Pulmonary artery endothelial cell (primary cell): ENCODE data around the gene SF3B2. TPM values are rescaled to one million over a fixed set of nuclear protein-coding genes. Genes with fewer than 3 reads are reported as not detected.
"Not testable (repeated sequence)": the region's sequence is repeated elsewhere in the genome, so short reads cannot be mapped to it uniquely, and the experiment has no call there.

ENCODE experiments used
- DNase-seq: peaks from one replicate; pipeline ENCODE4 v3.0.0-alpha.2; 2011; ENCODE audit warnings: low read depth, low spot score
- total RNA-seq: library from RNA; depleted of rRNA; stranded (reverse); fragments of >200 nt; gene quantifications from 2 replicates; pipeline ENCODE4 v1.2.3, GENCODE V29; 2014

The SF3B2 gene
- total RNA-seq, 1 donor from 2014 or later, result 107 TPM

GRCh38 chr11:66015936-66016792 is 36.0 kb upstream of the SF3B2 start:
- no peak for DNase-seq

- no peak for DNase-seq
Observed at GRCh38 chr11:66016793-66017177, 35.4 kb upstream of the SF3B2 start.

- DNase-seq, result no peak
Observed at GRCh38 chr11:66017321-66017720, 34.8 kb upstream of the SF3B2 start.

- no peak for DNase-seq
Observed at GRCh38 chr11:66020212-66020611, 32.0 kb upstream of the SF3B2 start.

- peak; percentile 53 for DNase-seq
Observed at GRCh38 chr11:66020618-66021357, 31.4 kb upstream of the SF3B2 start.

- no peak for DNase-seq
Observed at GRCh38 chr11:66022401-66023185, 29.6 kb upstream of the SF3B2 start.

GRCh38 chr11:66023186-66023440 is 29.1 kb upstream of the SF3B2 start:
- not testable (repeated sequence) for DNase-seq

- DNase-seq, result no peak
Observed at GRCh38 chr11:66026017-66026529, 26.1 kb upstream of the SF3B2 start, which contains the start of gene CATSPER1. Gene CATSPER1 (minus strand): TSS chr11:66026479. CDS start chr11:66026379, 100 bp downstream.

- no peak for DNase-seq
Observed at GRCh38 chr11:66032957-66033735, 19.0 kb upstream of the SF3B2 start.

- no peak for DNase-seq
Observed at GRCh38 chr11:66035653-66036333, 16.4 kb upstream of the SF3B2 start.

- no peak for DNase-seq
Observed at GRCh38 chr11:66036334-66036710, 15.8 kb upstream of the SF3B2 start.

GRCh38 chr11:66037327-66037726 is 14.8 kb upstream of the SF3B2 start:
- no peak for DNase-seq

- no peak for DNase-seq
Observed at GRCh38 chr11:66039765-66040164, 12.4 kb upstream of the SF3B2 start.

GRCh38 chr11:66042227-66042995 is 9.8 kb upstream of the SF3B2 start:
- no peak for DNase-seq

GRCh38 chr11:66042996-66043906 is 8.9 kb upstream of the SF3B2 start:
- DNase-seq, result no peak

- no peak for DNase-seq
Observed at GRCh38 chr11:66044757-66045156, 7.4 kb upstream of the SF3B2 start.

GRCh38 chr11:66045177-66045639 is 7.0 kb upstream of the SF3B2 start:
- peak; percentile 44 for DNase-seq

- DNase-seq, result no peak
Observed at GRCh38 chr11:66046901-66047300, 5.3 kb upstream of the SF3B2 start.
